Tibial artery (tissue), 4 donors: ENCODE data around the gene FRYL.

Source experiments
- DNase-seq, 2 donors: peaks; one replicate each; pipeline ENCODE4 v3.0.0-alpha.2; 2019
- H3K27ac ChIP-seq, 2 donors: fragments of 200-600 bp; sonication (generic) in 1 of 2; 1 replicate in 1 of 2; 2 replicates in 1 of 2; pipeline ENCODE4 v1.5.1; 2018 to 2019; ENCODE audit warnings: mild to moderate bottlenecking in 1 of 2
- H3K27me3 ChIP-seq, 2 donors: fragments of 200-600 bp; sonication (generic) in 1 of 2; one replicate each; pipeline versions ENCODE4 v1.5.1 to v1.6.0; 2016 to 2019
- H3K36me3 ChIP-seq, 3 donors: fragments of 200-600 bp; sonication (generic) in 2 of 3; one replicate each; pipeline ENCODE4 v1.5.1; 2016 to 2019; ENCODE audit warnings: mild to moderate bottlenecking in 2 of 3
- H3K4me1 ChIP-seq, 4 donors: fragments of 200-600 bp; sonication (generic) in 2 of 4; 1 replicate in 3 of 4; 2 replicates in 1 of 4; pipeline ENCODE4 v1.5.1; 2016 to 2019
- H3K4me3 ChIP-seq, 2 donors: fragments of 200-600 bp; sonication (generic) in 1 of 2; 1 replicate in 1 of 2; 2 replicates in 1 of 2; pipeline ENCODE4 v1.5.1; 2018 to 2019; ENCODE audit warnings: mild to moderate bottlenecking in 2 of 2
- H3K9me3 ChIP-seq, 3 donors: fragments of 200-600 bp; sonication (generic) in 1 of 3; one replicate each; pipeline ENCODE4 v1.5.1; 2016 to 2019
- CTCF ChIP-seq, 2 experiments: fragments of 200-600 bp in 1 of 2; fragments of 450-650 bp in 1 of 2; IDR thresholded peaks; one replicate each; pipeline ENCODE4 v1.5.1; 2017 to 2019; ENCODE audit warnings: antibody characterized with exemption in 2 of 2, mild to moderate bottlenecking in 1 of 2, moderate library complexity in 1 of 2
- intact Hi-C: fragments of 100-400 bp; cut with DNase I; formaldehyde crosslinking; loops from one replicate; pipeline ENCODE4 v1.15.0; 2023; ENCODE audit warnings: low total_unique reads

The FRYL gene

DNA sequence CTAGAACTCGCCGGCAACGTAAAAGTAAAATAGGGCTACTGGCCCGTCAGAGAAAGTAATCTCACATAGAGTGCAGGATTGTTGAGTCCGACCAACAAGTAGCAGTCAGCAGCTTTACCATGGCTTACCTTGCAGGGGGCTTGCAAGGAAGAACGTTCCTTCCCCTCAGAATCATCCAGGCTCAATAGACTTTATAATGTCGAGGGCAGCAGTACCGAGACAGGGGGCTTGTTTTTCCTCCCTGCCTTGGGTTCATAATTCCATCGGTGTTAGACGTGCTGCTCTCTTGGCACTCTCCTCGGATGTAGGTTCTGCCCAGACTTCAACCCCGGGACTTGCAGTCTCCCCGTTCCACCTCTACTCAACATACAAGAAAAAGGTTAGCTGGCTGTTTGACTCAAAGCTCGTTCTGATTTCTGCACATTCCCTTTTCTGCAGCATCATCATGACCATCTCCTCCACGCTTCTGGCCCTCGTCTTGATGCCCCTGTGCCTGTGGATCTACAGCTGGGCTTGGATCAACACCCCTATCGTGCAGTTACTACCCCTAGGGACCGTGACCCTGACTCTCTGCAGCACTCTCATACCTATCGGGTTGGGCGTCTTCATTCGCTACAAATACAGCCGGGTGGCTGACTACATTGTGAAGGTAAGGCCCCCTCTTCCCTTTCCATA is 295.4 kb downstream of the FRYL start:
- TF ChIP-seq CTCF (IDR thresholded peaks at IDR 0.05) = no peak
- no peaks in the 10 kb centered on the region for H3K36me3 ChIP-seq
- intact Hi-C loops = no loop called here
- H3K9me3 ChIP-seq = no peaks in the 10 kb centered on the region
- H3K27me3 ChIP-seq = peaks cover 0 to 55% of the 10 kb centered on the region in 2 donors
- peaks cover 0 to 13% (median 10%) of the 10 kb centered on the region in 4 donors for H3K4me1 ChIP-seq
- H3K27ac ChIP-seq = no peak overlapping the region
- no peak for DNase-seq
- H3K4me3 ChIP-seq = no peak overlapping the region

- intact Hi-C loops = no loop called here
- no peaks in the 10 kb centered on the region for H3K9me3 ChIP-seq
- TF ChIP-seq CTCF (IDR thresholded peaks at IDR 0.05) = no peak
- H3K4me3 ChIP-seq = peak overlapping the region; percentile 11 to 47
- no peaks in the 10 kb centered on the region for H3K36me3 ChIP-seq
- DNase-seq = no peak
- peaks cover 0 to 10% (median 9%) of the 10 kb centered on the region in 4 donors for H3K4me1 ChIP-seq
- no peak overlapping the region for H3K27ac ChIP-seq
- H3K27me3 ChIP-seq = peaks cover 0 to 48% of the 10 kb centered on the region in 2 donors
Measured at GRCh38 chr4:48483777-48484493, 296.1 kb downstream of the FRYL start.

GRCh38 chr4:48483006-48483776 is 296.9 kb downstream of the FRYL start, which contains the start of gene SLC10A4:
Gene SLC10A4, plus strand, starts transcription at chr4:48483343. Its CDS starts 219 bp downstream, at chr4:48483562.
- no peak for TF ChIP-seq CTCF (IDR thresholded peaks at IDR 0.05)
- intact Hi-C loops = no loop called here
- H3K27ac ChIP-seq = no peak within 1 kb of the TSS
- peaks cover 0 to 16% (median 9%) of the 10 kb centered on the region in 4 donors for H3K4me1 ChIP-seq
- H3K36me3 ChIP-seq = no peaks in the 10 kb centered on the region
- peaks cover 0 to 42% of the 10 kb centered on the region in 2 donors for H3K27me3 ChIP-seq
- no peak for DNase-seq
- H3K9me3 ChIP-seq = no peaks in the 10 kb centered on the region
- H3K4me3 ChIP-seq = peak within 1 kb of the TSS; percentile 11 to 47

- H3K36me3 ChIP-seq = no peaks in the 10 kb centered on the region
- DNase-seq = no peak
- H3K27ac ChIP-seq = no peak overlapping the region
- no peak for TF ChIP-seq CTCF (IDR thresholded peaks at IDR 0.05)
- peaks cover 0 to 38% of the 10 kb centered on the region in 2 donors for H3K27me3 ChIP-seq
- no peaks in the 10 kb centered on the region for H3K9me3 ChIP-seq
- intact Hi-C loops = no loop called here
- H3K4me3 ChIP-seq = no peak overlapping the region
- peaks cover 0 to 16% (median 10%) of the 10 kb centered on the region in 4 donors for H3K4me1 ChIP-seq
Measured at GRCh38 chr4:48481581-48481980, 298.5 kb downstream of the FRYL start.

DNA sequence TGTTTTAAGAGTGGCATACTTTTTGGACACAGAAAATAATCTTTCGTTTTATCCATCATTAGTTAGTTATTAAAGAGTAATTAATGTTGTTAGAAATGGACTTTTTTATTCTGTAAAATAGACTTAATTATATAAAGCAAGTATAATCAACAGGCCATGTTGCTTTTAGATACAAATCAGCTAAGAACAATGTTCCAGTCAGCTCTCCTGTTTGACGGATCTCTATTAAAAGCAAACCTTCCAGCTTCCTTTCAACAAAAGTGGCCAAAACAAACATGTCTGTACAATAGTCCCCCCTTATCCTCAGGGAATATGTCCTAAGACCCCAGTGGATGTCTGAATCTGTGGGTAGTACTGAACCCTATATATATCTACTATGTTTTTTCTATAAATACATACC is 301.8 kb downstream of the FRYL start:
- H3K36me3 ChIP-seq = no peaks in the 10 kb centered on the region
- H3K9me3 ChIP-seq = no peaks in the 10 kb centered on the region
- H3K4me1 ChIP-seq = peaks cover 0 to 10% (median 2%) of the 10 kb centered on the region in 4 donors
- H3K4me3 ChIP-seq = no peak overlapping the region
- intact Hi-C loops = no loop called here
- no peak for TF ChIP-seq CTCF (IDR thresholded peaks at IDR 0.05)
- no peak overlapping the region for H3K27ac ChIP-seq
- DNase-seq = no peak
- H3K27me3 ChIP-seq = peaks cover 0 to 10% of the 10 kb centered on the region in 2 donors
